IMR-90 (cell line): ENCODE results near the gene C1QL4. TPM values are rescaled to one million over a fixed set of nuclear protein-coding genes. Genes with fewer than 3 reads are reported as not detected.

Experiments
- ATAC-seq: fragments of 200-7000 bp; cut with Tn5 transposase; 2 replicates; pipeline ENCODE4 v1.9.1; 2020; ENCODE audit warnings: low read depth, mild to moderate bottlenecking, moderate library complexity
- BruUV-seq: library from RNA; stranded (reverse); fragments of 400-500 nt; replicated peaks from 2 replicates; lab custom pipeline; 2021; lab: Mats Ljungman, UMichigan
- CTCF ChIA-PET: fragments of 300-600 bp; formaldehyde crosslinking; extraction: SDS; loops from one replicate; lab custom pipeline; 2021; ENCODE audit warnings: antibody characterized with exemption; lab: Yijun Ruan, JAX
- POLR2A ChIA-PET: fragments of 300-600 bp; sonication (Branson Sonifier 250); formaldehyde crosslinking; loops from one replicate; lab custom pipeline; 2022; ENCODE audit warnings: antibody characterized with exemption; ENCODE audit not compliant: unreplicated experiment; lab: Charles Lee
- DNase-seq: peaks from one replicate; pipeline ENCODE4 v3.0.0; 2013
- H2AFZ ChIP-seq: replicated peaks from 2 replicates; pipeline ENCODE3; 2013; ENCODE audit warnings: low read length, mild to moderate bottlenecking; ENCODE audit not compliant: poor library complexity
- H2AK5ac ChIP-seq: 2 replicates; pipeline ENCODE4 v1.6.1; 2013; ENCODE audit warnings: low read depth, low read length, inconsistent platforms
- H2AK9ac ChIP-seq: replicated peaks from 2 replicates; pipeline ENCODE3; 2013; ENCODE audit warnings: mild to moderate bottlenecking, low read depth, low read length, moderate library complexity; ENCODE audit not compliant: poor library complexity
- H2BK120ac ChIP-seq: 2 replicates; pipeline ENCODE4 v1.6.1; 2013; ENCODE audit warnings: low read depth, low read length, inconsistent platforms
- H2BK15ac ChIP-seq: 3 replicates; pipeline ENCODE4 v1.6.1; 2013; ENCODE audit warnings: low read depth, low read length, inconsistent platforms
- H2BK20ac ChIP-seq: 2 replicates; pipeline ENCODE4 v1.6.1; 2013; ENCODE audit warnings: low read depth, mild to moderate bottlenecking, inconsistent platforms, low read length, moderate library complexity
- H2BK5ac ChIP-seq: 2 replicates; pipeline ENCODE4 v1.6.1; 2013; ENCODE audit warnings: mild to moderate bottlenecking, low read depth, low read length, inconsistent platforms; ENCODE audit not compliant: poor library complexity, severe bottlenecking
- H3K14ac ChIP-seq: replicated peaks from 2 replicates; pipeline ENCODE4 v1.6.1; 2013; ENCODE audit warnings: low read depth, low read length, inconsistent platforms
- H3K18ac ChIP-seq: 2 replicates; pipeline ENCODE4 v1.6.1; 2013; ENCODE audit warnings: low read depth, low read length, control low read depth
- H3K23ac ChIP-seq: 2 replicates; pipeline ENCODE4 v1.6.1; 2013; ENCODE audit warnings: low read depth, low read length, inconsistent platforms
- H3K27ac ChIP-seq: 2 replicates; pipeline ENCODE4 v1.5.1; 2013; ENCODE audit warnings: mild to moderate bottlenecking, control low read depth, low read length; ENCODE audit not compliant: insufficient read depth
- H3K27me3 ChIP-seq: 2 replicates; pipeline ENCODE4 v1.6.1; 2013; ENCODE audit warnings: low read length; ENCODE audit not compliant: control insufficient read depth, insufficient read depth
- H3K36me3 ChIP-seq: 2 replicates; pipeline ENCODE4 v1.6.1; 2013; ENCODE audit warnings: low read length, mixed read lengths; ENCODE audit not compliant: control insufficient read depth, insufficient read depth
- H3K4ac ChIP-seq: 2 replicates; pipeline ENCODE4 v1.6.1; 2013; ENCODE audit warnings: low read depth, low read length, inconsistent platforms
- H3K4me1 ChIP-seq: 2 replicates; pipeline ENCODE4 v1.6.1; 2013; ENCODE audit warnings: low read length, mixed read lengths; ENCODE audit not compliant: control insufficient read depth, insufficient read depth
- H3K4me2 ChIP-seq: 2 replicates; pipeline ENCODE4 v1.6.1; 2013; ENCODE audit warnings: low read depth, mild to moderate bottlenecking, control low read depth, low read length, moderate library complexity
- H3K4me3 ChIP-seq: 2 replicates; pipeline ENCODE4 v1.5.1; 2013; ENCODE audit warnings: low read depth, mild to moderate bottlenecking, control low read depth, low read length, moderate library complexity; ENCODE audit not compliant: insufficient read depth
- H3K56ac ChIP-seq: 2 replicates; pipeline ENCODE4 v1.6.1; 2013; ENCODE audit warnings: low read length, inconsistent platforms; ENCODE audit not compliant: insufficient read depth; ENCODE audit errors: extremely low read depth
- H3K79me1 ChIP-seq, 2 experiments: 2 replicates each; pipeline ENCODE4 v1.6.1; 2013; ENCODE audit warnings: low read length in 2 of 2, inconsistent platforms in 1 of 2, low read depth in 1 of 2
- H3K9ac ChIP-seq: 2 replicates; pipeline ENCODE4 v1.6.1; 2013; ENCODE audit warnings: low read depth, low read length, control low read depth
- H3K9me1 ChIP-seq: 2 replicates; pipeline ENCODE4 v1.6.1; 2013; ENCODE audit warnings: low read length, inconsistent platforms; ENCODE audit not compliant: insufficient read depth
- H3K9me3 ChIP-seq: 2 replicates; pipeline ENCODE4 v1.6.1; 2013; ENCODE audit warnings: low read length; ENCODE audit not compliant: control insufficient read depth, insufficient read depth
- H4K20me1 ChIP-seq: 2 replicates; pipeline ENCODE4 v1.6.1; 2013; ENCODE audit warnings: low read length, inconsistent platforms; ENCODE audit not compliant: insufficient read depth
- H4K5ac ChIP-seq: 2 replicates; pipeline ENCODE4 v1.6.1; 2013; ENCODE audit warnings: mild to moderate bottlenecking, low read depth, low read length, control low read depth
- H4K8ac ChIP-seq, 2 experiments: 2 replicates each; pipeline ENCODE4 v1.6.1; 2013; ENCODE audit warnings: low read depth in 2 of 2, low read length in 2 of 2, control low read depth in 1 of 2, inconsistent platforms in 1 of 2
- H4K91ac ChIP-seq: 2 replicates; pipeline ENCODE4 v1.6.1; 2013; ENCODE audit warnings: low read depth, low read length, inconsistent platforms; ENCODE audit not compliant: insufficient read depth
- BHLHE40 ChIP-seq: fragments of 150-350 bp; IDR thresholded peaks from 2 replicates; pipeline ENCODE4 v1.6.1; 2016; ENCODE audit warnings: mild to moderate bottlenecking, low read depth, low read length
- CEBPB ChIP-seq: IDR thresholded peaks from 2 replicates; pipeline ENCODE4 v1.6.1; 2012; ENCODE audit warnings: low read depth, low read length, improper control_type of control experiment
- FOS ChIP-seq: fragments of 150-350 bp; IDR thresholded peaks from 2 replicates; pipeline ENCODE4 v1.6.1; 2016; ENCODE audit warnings: low read depth, low read length
- MAFK ChIP-seq: IDR thresholded peaks from 2 replicates; pipeline ENCODE4 v1.6.1; 2012; ENCODE audit warnings: low read depth, low read length, improper control_type of control experiment
- MAZ ChIP-seq: IDR thresholded peaks from 2 replicates; pipeline ENCODE4 v1.6.1; 2012; ENCODE audit warnings: low read depth, mild to moderate bottlenecking, low read length, improper control_type of control experiment, moderate library complexity, borderline replicate concordance
- MXI1 ChIP-seq: IDR thresholded peaks from 2 replicates; pipeline ENCODE4 v1.6.1; 2012; ENCODE audit warnings: low read depth, mild to moderate bottlenecking, low read length, moderate library complexity, borderline replicate concordance
- NFE2L2 ChIP-seq: fragments of 150-350 bp; IDR thresholded peaks from 2 replicates; pipeline ENCODE4 v1.6.1; 2016; ENCODE audit warnings: low read depth, mild to moderate bottlenecking, low read length
- POLR2A ChIP-seq: IDR thresholded peaks from 2 replicates; pipeline ENCODE4 v1.6.1; 2012; ENCODE audit warnings: mild to moderate bottlenecking, low read depth, low read length
- RAD21 ChIP-seq: IDR thresholded peaks from 2 replicates; pipeline ENCODE4 v1.6.1; 2012; ENCODE audit warnings: low read length, improper control_type of control experiment
- RCOR1 ChIP-seq: IDR thresholded peaks from 2 replicates; pipeline ENCODE4 v1.6.1; 2012; ENCODE audit warnings: mild to moderate bottlenecking, low read length, improper control_type of control experiment; ENCODE audit not compliant: insufficient replicate concordance
- WGBS, 2 experiments: methylation state at CpG; one replicate each; pipeline versions ENCODE4 v1.1.5 to v1.1.7; 2013; ENCODE audit warnings: missing lambda C conversion rate in 2 of 2; ENCODE audit not compliant: insufficient read length in 1 of 2; ENCODE audit errors: extremely low coverage in 2 of 2; 5-methylcytosine and 5-hydroxymethylcytosine counted together
- dilution Hi-C: fragments of 300-500 bp; cut with HindIII; formaldehyde crosslinking; loops from one replicate; pipeline ENCODE4 v1.14.3; 2018; ENCODE audit warnings: low sequenced_read_pairs; ENCODE audit not compliant: unreplicated experiment
- in situ Hi-C: fragments of 300-500 bp; cut with MboI; formaldehyde crosslinking; loops from 3 replicates; pipeline ENCODE4 v1.14.3; 2019; ENCODE audit warnings: low sequenced_read_pairs, inconsistent platforms, mixed read lengths
- intact Hi-C: fragments of 100-400 bp; cut with micrococcal nuclease; formaldehyde crosslinking; loops from 2 replicates; pipeline ENCODE4 v1.10.0; 2022
- polyA plus RNA-seq, 3 experiments: library from polyadenylated mRNA; depleted of rRNA; stranded (reverse); fragments of >200 nt; gene quantifications; 2 replicates each; pipeline ENCODE4 v1.2.3, GENCODE V29; 2012; ENCODE audit warnings: low replicate concordance in 1 of 3
- total RNA-seq: library from RNA; depleted of rRNA; stranded (reverse); fragments of >200 nt; gene quantifications from 2 replicates; pipeline ENCODE4 v1.2.3, GENCODE V29; 2012
- TF ChIP-seq, protein P1 (sequence below): fragments of 150-350 bp; IDR thresholded peaks from 2 replicates; pipeline ENCODE4 v1.6.1; 2017; ENCODE audit warnings: mild to moderate bottlenecking, antibody characterized with exemption, low read length, low read depth

C1QL4 gene
- total and polyA plus RNA-seq, 2 of the 4 experiments (the other 2 are of a cell fraction), result 0.18 to 0.46 TPM

DNA sequence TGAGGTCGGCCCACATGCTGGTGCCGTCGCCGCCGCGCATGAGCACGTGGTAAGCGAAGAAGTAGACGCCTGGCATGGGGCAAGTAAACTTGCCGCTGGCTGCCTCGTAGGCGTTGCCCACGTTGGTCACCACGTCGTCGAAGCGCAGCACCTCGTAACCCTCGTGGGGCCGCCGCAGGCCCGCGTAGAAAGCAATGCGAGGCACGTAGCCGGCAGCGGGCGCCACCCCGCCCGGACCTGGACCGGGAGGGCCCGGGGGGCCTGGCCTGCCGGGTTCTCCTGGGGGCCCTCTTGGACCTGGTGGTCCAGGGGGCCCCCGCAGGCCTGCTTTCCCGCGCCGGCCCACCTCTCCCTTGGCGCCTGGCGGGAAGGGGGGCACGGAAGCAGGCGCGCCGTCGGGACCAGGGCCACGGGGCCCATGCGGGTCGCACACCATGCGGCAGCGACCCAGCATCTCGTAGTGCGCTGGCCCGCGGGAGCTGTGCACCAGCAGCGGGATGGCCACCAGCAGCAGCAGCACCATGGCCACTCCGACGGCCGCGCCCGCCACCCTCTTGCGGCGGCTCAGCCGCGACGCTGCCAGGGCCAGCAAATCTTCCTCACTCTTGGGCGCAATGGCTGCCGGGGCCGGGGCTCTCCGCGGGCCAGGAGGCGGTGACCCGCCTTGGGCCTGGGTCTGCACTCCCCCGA, 888 bp downstream of the C1QL4 start:
- H3K23ac ChIP-seq, result no peak overlapping the region
- H2AK5ac ChIP-seq, result no peak overlapping the region
- H3K4me2 ChIP-seq, result no peak overlapping the region
- no TSS peak for BruUV-seq
- peaks cover 62% of the 10 kb centered on the region for H3K27me3 ChIP-seq
- DNase-seq (no peak), ATAC-seq (no peak)
- TF ChIP-seq NFE2L2 (no peak), MXI1 (no peak), BHLHE40 (no peak), RCOR1 (no peak), FOS (no peak), POLR2A (no peak), MAFK (no peak), RAD21 (no peak), CEBPB (no peak), MAZ (no peak)
- TF ChIP-seq, protein P1, sequence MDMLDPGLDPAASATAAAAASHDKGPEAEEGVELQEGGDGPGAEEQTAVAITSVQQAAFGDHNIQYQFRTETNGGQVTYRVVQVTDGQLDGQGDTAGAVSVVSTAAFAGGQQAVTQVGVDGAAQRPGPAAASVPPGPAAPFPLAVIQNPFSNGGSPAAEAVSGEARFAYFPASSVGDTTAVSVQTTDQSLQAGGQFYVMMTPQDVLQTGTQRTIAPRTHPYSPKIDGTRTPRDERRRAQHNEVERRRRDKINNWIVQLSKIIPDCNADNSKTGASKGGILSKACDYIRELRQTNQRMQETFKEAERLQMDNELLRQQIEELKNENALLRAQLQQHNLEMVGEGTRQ, result no peak
- H4K91ac ChIP-seq, result no peak overlapping the region
- no peak overlapping the region for H2BK20ac ChIP-seq
- no peaks in the 10 kb centered on the region for H3K79me1 ChIP-seq
- WGBS, 2 experiments, result 5% methylated on average over 32 of the region's 72 CpGs; no CpG with 5 or more reads in 1 of the 2 experiments
- no peaks in the 10 kb centered on the region for H4K20me1 ChIP-seq
- no peaks in the 10 kb centered on the region for H3K9me1 ChIP-seq
- no peak overlapping the region for H3K27ac ChIP-seq
- H3K9me3 ChIP-seq, result no peaks in the 10 kb centered on the region
- no peak overlapping the region for H2BK120ac ChIP-seq
- H2AFZ ChIP-seq, result peak overlapping the region; percentile 80
- H3K36me3 ChIP-seq, result no peaks in the 10 kb centered on the region
- H3K56ac ChIP-seq, result no peak overlapping the region
- no peak overlapping the region for H2BK15ac ChIP-seq
- H4K5ac ChIP-seq, result no peak overlapping the region
- dilution Hi-C loops (no loop called here), in situ Hi-C loops (no loop called here), intact Hi-C loops (loop anchor here (2.0 kb wide), 1 partner anchor 21 kb away; no protein-coding TSS in a partner anchor)
- no peak overlapping the region for H3K14ac ChIP-seq
- no peak overlapping the region for H2BK5ac ChIP-seq
- POLR2A ChIA-PET, result no interaction called here
- H4K8ac ChIP-seq, result no peak overlapping the region
- H3K4ac ChIP-seq, result no peak overlapping the region
- no peaks in the 10 kb centered on the region for H3K4me1 ChIP-seq
- no peak overlapping the region for H3K18ac ChIP-seq
- CTCF ChIA-PET, result interaction anchor here (1.2 to 1.8 kb wide), 4 partner anchors 12 to 178 kb away, joined by 3 to 9 read pairs (median 5); partner anchors contain the start of gene TROAP
- H2AK9ac ChIP-seq, result peak overlapping the region; percentile 56
- H3K9ac ChIP-seq, result no peak overlapping the region
- no peak overlapping the region for H3K4me3 ChIP-seq
